ENCODE data around the gene F8A3. TPM values are rescaled to one million over a fixed set of nuclear protein-coding genes. Genes with fewer than 3 reads are reported as not detected.
"Not testable (repeated sequence)": the region's sequence is repeated elsewhere in the genome, so short reads cannot be mapped to it uniquely, and the experiment has no call there.

Gene F8A3
- total and polyA plus RNA-seq, 2 of the 8 experiments (the other 6 are each of a cell fraction or from before 2014, with no cell fraction given) = 0.11 to 0.60 TPM

DNA sequence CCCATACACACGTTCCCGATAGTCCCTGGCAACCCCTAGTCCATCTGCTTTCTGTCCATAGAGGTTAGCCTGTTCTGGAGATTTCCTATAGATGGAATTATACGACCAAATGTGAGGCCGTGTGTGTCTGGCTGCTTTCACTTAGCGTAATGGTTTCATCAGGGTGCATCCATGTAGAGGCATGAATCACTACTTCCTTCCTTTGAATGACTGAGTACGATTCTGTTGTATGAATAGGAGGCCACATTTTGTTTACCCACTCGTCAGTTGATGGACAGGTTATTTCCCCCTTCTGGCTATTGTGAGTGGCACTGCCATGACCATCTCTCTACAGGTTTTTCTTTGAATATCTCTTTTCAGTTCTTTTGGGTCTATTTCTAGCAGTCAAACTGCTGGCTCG lies 2.1 kb upstream of the F8A3 start:
- no CpG with 5 or more reads among the region's 8 CpGs for WGBS, 2 experiments (ENCODE audit: extremely low coverage in 1 of 2, insufficient coverage in 1 of 2, insufficient read length in 1 of 2, insufficient replicate concordance in 2 of 2, low coverage in 1 of 2, low lambda C conversion rate in 2 of 2, missing lambda C conversion rate in 1 of 2)
- POLR2A ChIA-PET (ENCODE audit: partially characterized antibody) = not testable (repeated sequence)

DNA sequence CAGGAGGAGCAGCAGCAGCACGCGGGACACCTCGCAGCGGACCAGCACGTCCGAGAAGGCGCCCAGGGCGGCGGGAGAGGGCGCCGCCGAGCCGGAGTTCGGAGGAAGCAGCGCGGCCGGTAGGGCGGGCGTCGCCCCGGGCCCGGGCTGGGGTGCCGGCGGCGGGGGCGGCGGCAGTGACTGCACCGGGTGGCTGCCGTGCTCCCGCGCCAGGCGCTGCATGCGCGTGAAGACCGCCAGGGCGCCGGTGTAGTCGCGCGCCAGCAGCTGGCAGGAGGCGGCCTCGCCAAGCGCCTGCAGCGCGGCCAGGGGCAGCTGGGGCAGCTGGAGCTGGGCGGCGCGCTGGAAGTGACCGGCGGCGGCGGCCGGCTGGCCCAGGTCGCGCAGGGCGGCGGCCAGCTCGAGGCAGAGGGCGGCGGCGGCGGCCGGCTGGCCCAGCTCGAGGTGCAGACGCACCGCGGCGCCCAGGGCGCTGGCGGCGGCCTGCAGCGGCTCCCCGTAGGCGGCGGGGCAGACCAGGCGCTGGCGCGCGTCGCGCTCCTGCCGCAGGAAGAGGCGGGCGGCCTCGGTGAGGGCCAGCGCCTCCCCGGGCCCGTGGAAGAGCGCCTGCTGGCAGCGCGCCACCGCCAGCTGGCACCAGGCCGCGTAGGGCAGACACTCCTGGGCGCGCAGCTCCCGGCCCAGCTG lies 516 bp downstream of the F8A3 start:
- H3K9me3 ChIP-seq (ENCODE audit: insufficient read depth in 2 of 2, low read depth in 1 of 2, low read length in 1 of 2); FAIRE-seq; H3K56ac ChIP-seq (replicated peaks; ENCODE audit: insufficient read length, low read depth, low read length); H3K18ac ChIP-seq (ENCODE audit: extremely low read depth, low read length); DNase-seq (ENCODE audit: low read depth in 1 of 2, low spot score in 2 of 2); H3K9ac ChIP-seq (replicated peaks in 1 of 4; ENCODE audit: extremely low read depth in 1 of 4, low read depth in 3 of 4, low read length in 3 of 4); H4K8ac ChIP-seq (ENCODE audit: extremely low read depth, insufficient read depth, low read length); H2BK15ac ChIP-seq (ENCODE audit: low read length); H2BK120ac ChIP-seq (replicated peaks; ENCODE audit: low read depth, low read length); POLR2A ChIA-PET (ENCODE audit: partially characterized antibody); H2AK5ac ChIP-seq (ENCODE audit: low read depth, low read length); H4K5ac ChIP-seq (ENCODE audit: insufficient read length, low read depth, low read length); H2BK12ac ChIP-seq (ENCODE audit: low read depth, low read length); H3K79me1 ChIP-seq (ENCODE audit: low read depth, low read length); H3K27ac ChIP-seq (ENCODE audit: low read depth, low read length); H3K4me1 ChIP-seq (replicated peaks in 1 of 4; ENCODE audit: control insufficient read depth in 3 of 4, insufficient read depth in 4 of 4, low read length in 3 of 4); H3K4me3 ChIP-seq (ENCODE audit: extremely low read depth in 1 of 4, insufficient read depth in 2 of 4, low read depth in 3 of 4, low read length in 4 of 4); H3K79me2 ChIP-seq (ENCODE audit: control insufficient read depth in 1 of 2, insufficient read depth in 2 of 2, low read length in 2 of 2); H3K23me2 ChIP-seq (ENCODE audit: low read depth, low read length); H3K14ac ChIP-seq (ENCODE audit: insufficient read length); H2AFZ ChIP-seq (ENCODE audit: low read length); H4K91ac ChIP-seq (replicated peaks; ENCODE audit: insufficient read length, low read length); H3K23ac ChIP-seq (ENCODE audit: insufficient read length); H3K4ac ChIP-seq (replicated peaks; ENCODE audit: insufficient read length, low read depth, low read length); H2BK5ac ChIP-seq (ENCODE audit: low read depth, low read length); H4K20me1 ChIP-seq (replicated peaks in 1 of 2; ENCODE audit: control insufficient read depth in 1 of 2, insufficient read depth in 2 of 2, low read length in 2 of 2); H3K4me2 ChIP-seq (ENCODE audit: insufficient read depth in 1 of 2, low read depth in 2 of 2, low read length in 2 of 2); H3K27me3 ChIP-seq (replicated peaks in 1 of 4; ENCODE audit: control insufficient read depth in 3 of 4, extremely low read depth in 1 of 4, insufficient read depth in 3 of 4, low read length in 3 of 4); H2BK20ac ChIP-seq (ENCODE audit: low read length); CTCF ChIA-PET (ENCODE audit: partially characterized antibody); H3K36me3 ChIP-seq (ENCODE audit: control insufficient read depth in 2 of 4, insufficient read depth in 4 of 4, low read length in 3 of 4): not testable (repeated sequence)
- WGBS, 2 experiments (ENCODE audit: extremely low coverage in 1 of 2, insufficient coverage in 1 of 2, insufficient read length in 1 of 2, insufficient replicate concordance in 2 of 2, low coverage in 1 of 2, low lambda C conversion rate in 2 of 2, missing lambda C conversion rate in 1 of 2) = no CpG with 5 or more reads among the region's 97 CpGs

More for the DNA sequence above, 2.1 kb upstream of the F8A3 start:
- H4K5ac ChIP-seq (ENCODE audit: insufficient read length, low read depth, low read length); H4K20me1 ChIP-seq (replicated peaks in 1 of 2; ENCODE audit: control insufficient read depth in 1 of 2, insufficient read depth in 2 of 2, low read length in 2 of 2); H2BK15ac ChIP-seq (ENCODE audit: low read length); H3K79me1 ChIP-seq (ENCODE audit: low read depth, low read length); H2AFZ ChIP-seq (ENCODE audit: low read length); H3K23me2 ChIP-seq (ENCODE audit: low read depth, low read length); H3K27me3 ChIP-seq (replicated peaks in 1 of 4; ENCODE audit: control insufficient read depth in 3 of 4, extremely low read depth in 1 of 4, insufficient read depth in 3 of 4, low read length in 3 of 4); H2BK12ac ChIP-seq (ENCODE audit: low read depth, low read length); H2BK20ac ChIP-seq (ENCODE audit: low read length); H3K4me2 ChIP-seq (ENCODE audit: insufficient read depth in 1 of 2, low read depth in 2 of 2, low read length in 2 of 2); H2BK120ac ChIP-seq (replicated peaks; ENCODE audit: low read depth, low read length); DNase-seq (ENCODE audit: low read depth in 1 of 2, low spot score in 2 of 2); H3K18ac ChIP-seq (ENCODE audit: extremely low read depth, low read length); H2AK5ac ChIP-seq (ENCODE audit: low read depth, low read length); H4K91ac ChIP-seq (replicated peaks; ENCODE audit: insufficient read length, low read length); H3K9me3 ChIP-seq (ENCODE audit: insufficient read depth in 2 of 2, low read depth in 1 of 2, low read length in 1 of 2); H2BK5ac ChIP-seq (ENCODE audit: low read depth, low read length); H3K4ac ChIP-seq (replicated peaks; ENCODE audit: insufficient read length, low read depth, low read length); H3K14ac ChIP-seq (ENCODE audit: insufficient read length); CTCF ChIA-PET (ENCODE audit: partially characterized antibody); H3K27ac ChIP-seq (ENCODE audit: low read depth, low read length); H4K8ac ChIP-seq (ENCODE audit: extremely low read depth, insufficient read depth, low read length); H3K56ac ChIP-seq (replicated peaks; ENCODE audit: insufficient read length, low read depth, low read length); H3K4me1 ChIP-seq (replicated peaks in 1 of 4; ENCODE audit: control insufficient read depth in 3 of 4, insufficient read depth in 4 of 4, low read length in 3 of 4); H3K79me2 ChIP-seq (ENCODE audit: control insufficient read depth in 1 of 2, insufficient read depth in 2 of 2, low read length in 2 of 2); H3K36me3 ChIP-seq (ENCODE audit: control insufficient read depth in 2 of 4, insufficient read depth in 4 of 4, low read length in 3 of 4); H3K4me3 ChIP-seq (ENCODE audit: extremely low read depth in 1 of 4, insufficient read depth in 2 of 4, low read depth in 3 of 4, low read length in 4 of 4); H3K9ac ChIP-seq (replicated peaks in 1 of 4; ENCODE audit: extremely low read depth in 1 of 4, low read depth in 3 of 4, low read length in 3 of 4); H3K23ac ChIP-seq (ENCODE audit: insufficient read length); FAIRE-seq: not testable (repeated sequence)

Data from H1 (cell line).